HPDE6-E6E7 (cell line): ENCODE measurements around the gene CDH26.

ENCODE experiments used
- DNase-seq: peaks from one replicate; pipeline ENCODE4 v3.0.0; 2011; ENCODE audit warnings: missing footprints; ENCODE audit errors: extremely low spot score

The CDH26 gene

GRCh38 chr20:59985164-59985563 is 26.9 kb downstream of the CDH26 start:
- DNase-seq = no peak

GRCh38 chr20:59985864-59986263 is 27.6 kb downstream of the CDH26 start:
- DNase-seq = no peak

DNA sequence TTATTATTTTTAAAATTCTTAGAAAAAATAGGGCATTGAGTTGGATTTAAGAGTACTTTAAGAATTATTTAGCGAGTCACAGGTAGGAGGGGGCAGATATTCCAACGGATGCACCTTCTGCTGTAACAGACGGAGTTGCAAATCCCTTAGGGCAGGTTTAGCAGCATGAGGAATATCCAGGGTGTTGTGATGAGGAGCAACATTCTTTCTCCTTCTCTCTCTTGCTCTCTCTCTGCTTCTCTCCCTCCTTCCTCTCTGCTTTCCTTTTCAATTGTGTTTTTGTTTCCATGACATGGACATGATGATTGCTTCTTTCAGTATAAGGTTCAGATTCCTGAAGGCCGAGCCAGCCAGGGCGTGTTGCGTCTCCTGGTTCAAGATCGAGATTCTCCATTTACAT is 28.9 kb downstream of the CDH26 start:
- DNase-seq = no peak

DNA sequence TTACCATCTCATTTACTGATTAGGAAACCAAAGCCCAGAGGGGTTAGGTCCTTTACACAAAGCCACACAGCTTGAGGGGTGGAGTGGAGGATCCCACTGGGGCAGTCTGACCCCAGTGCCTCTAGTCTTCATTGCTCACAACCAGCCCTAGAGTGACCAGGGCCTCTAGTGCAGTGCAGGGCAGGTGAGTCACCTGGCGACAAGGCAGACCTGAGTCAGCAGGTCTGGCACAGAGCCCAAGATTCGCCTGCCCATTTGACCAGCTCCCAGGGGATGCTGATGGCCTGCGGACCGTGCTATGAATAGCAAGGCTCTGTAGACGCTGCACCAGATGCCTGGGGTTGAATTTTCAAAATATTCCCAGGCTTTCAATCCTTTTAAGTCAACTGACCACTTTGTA is 29.9 kb downstream of the CDH26 start:
- peak; percentile 99 for DNase-seq

GRCh38 chr20:59992526-59993084 is 34.4 kb downstream of the CDH26 start:
- no peak for DNase-seq

DNA sequence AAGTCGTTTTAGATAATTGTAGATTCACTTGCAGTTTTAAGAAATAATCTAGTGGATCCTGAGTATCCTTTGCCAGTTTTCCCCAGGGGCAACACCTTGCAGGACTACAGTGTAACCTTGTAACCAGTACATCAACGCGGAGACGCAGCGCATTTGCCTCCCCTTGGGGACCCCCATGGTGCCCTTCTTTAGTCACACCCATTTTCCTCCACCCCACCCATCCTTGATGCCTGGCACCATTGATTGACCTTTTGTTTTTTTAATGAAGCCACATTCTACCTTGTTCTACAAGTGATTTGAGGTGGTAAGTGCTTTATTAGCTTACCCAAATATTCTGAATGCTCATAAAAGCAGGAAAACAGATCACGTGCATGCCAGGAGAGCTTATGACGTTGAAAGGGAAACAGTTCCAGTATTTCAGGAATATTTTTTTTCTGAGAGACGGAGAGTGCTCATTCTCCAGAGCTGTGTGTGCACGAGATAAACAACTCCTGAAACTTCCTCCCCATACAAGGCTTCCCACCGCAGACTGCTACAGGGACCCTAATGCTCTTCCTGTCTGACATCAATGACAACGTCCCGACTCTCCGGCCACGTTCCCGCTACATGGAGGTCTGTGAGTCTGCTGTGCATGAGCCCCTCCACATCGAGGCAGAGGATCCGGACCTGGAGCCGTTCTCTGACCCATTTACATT is 35.7 kb downstream of the CDH26 start:
- DNase-seq = no peak

- peak; percentile 97 for DNase-seq
Measured at GRCh38 chr20:59994697-59995122, 36.5 kb downstream of the CDH26 start.

DNA sequence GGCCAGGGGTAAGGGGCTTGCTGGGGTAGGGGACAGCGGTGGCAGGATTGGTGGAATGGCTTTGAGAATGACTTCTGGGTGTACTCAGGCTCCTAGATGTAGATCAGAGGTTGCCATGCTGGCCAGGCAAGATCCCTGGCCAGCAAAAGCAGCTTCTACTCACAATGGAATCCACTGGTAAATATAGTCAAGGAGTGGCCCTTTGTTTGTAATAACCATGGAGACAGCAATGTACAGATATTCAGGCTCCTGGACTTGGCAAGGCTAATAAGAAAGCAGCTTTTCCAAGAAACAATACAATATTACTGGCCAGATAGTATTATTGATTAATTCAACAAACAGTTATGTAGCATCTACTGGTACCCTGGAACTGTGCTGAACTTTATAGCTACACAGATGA is 37.9 kb downstream of the CDH26 start:
- DNase-seq = no peak

DNA sequence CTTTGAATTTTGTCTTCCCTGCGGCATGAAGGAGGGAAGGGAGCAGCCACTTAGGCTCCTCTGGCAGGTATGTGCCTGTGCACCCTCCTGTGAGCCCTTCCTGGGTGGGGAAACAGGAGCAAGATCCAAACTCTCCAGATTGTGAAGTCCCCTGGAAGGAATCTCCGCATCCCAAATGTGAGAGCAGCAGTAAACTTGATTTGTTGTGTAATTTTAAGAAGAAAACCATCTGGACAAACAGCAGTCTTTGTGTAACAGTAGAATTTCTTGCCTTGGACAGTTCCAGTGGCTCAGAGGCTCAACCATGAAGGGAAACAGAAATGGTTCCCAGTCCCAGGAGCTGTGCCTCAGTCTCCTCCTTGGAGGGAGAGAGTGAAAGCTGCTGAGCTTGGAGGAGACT is 39.7 kb downstream of the CDH26 start:
- DNase-seq = no peak

DNA sequence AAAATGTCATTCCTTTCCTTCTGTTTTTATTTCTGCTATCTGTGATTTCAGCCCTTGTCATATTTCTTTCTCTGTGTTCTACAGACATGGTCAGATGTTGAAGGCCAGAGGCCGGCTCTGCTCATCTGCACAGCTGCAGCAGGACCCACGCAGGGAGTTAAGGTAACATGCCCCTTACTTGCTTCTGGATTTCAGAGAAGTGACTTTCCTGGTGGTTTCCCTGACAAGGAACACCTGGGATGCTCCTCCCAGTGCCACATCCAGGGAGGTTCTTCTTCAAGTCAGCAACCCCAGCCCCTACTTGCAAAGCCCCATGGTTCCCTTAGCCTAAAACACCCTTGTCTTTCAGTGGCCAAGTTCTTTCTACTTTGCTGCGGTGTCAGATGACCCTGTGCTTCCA is 41.3 kb downstream of the CDH26 start:
- DNase-seq = no peak

GRCh38 chr20:60000271-60001042 is 42.2 kb downstream of the CDH26 start:
- no peak for DNase-seq

DNA sequence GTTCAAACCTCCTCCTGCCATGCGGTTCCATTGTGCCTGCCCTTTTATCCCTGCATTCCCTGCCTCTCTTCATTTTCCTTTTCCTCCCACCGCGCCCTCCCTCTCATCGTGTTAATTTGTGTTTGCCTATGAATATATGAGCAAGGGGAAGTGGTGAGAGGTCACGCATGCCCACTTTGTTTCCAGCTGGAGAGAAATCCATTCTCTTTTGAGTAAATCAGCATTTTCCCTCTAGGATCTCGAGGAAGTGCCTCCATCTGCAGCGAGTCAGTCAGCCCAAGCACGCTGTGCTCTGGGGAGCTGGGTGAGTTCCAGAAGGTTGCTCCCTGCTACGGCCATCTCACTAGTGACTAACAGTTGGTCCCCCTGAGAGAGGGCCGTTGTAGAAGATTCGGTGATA is 42.9 kb downstream of the CDH26 start:
- no peak for DNase-seq

GRCh38 chr20:60003776-60004175 is 45.6 kb downstream of the CDH26 start:
- no peak for DNase-seq

- no peak for DNase-seq
Measured at GRCh38 chr20:60006261-60006660, 48.0 kb downstream of the CDH26 start.

DNA sequence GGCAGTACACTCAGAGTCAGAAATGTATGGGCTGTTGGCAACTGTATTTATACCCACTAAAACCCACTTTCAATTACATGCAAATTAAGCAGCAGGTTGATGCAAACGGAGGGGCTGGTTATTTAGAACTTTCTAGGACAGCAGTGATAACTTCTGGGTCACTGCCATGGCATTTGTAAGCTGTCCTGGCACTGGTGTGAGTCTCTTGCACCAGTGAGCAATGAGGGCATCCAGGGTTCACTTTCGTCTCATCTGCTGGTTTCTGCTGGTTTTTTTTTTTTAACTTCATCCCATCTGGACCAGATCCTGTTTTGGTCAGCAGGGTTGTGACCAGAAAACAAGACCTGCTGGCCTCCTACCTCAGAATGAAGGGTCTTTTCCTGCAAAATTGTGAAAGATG is 49.2 kb downstream of the CDH26 start:
- DNase-seq = no peak

GRCh38 chr20:60008130-60008808 is 50.0 kb downstream of the CDH26 start:
- no peak for DNase-seq

DNA sequence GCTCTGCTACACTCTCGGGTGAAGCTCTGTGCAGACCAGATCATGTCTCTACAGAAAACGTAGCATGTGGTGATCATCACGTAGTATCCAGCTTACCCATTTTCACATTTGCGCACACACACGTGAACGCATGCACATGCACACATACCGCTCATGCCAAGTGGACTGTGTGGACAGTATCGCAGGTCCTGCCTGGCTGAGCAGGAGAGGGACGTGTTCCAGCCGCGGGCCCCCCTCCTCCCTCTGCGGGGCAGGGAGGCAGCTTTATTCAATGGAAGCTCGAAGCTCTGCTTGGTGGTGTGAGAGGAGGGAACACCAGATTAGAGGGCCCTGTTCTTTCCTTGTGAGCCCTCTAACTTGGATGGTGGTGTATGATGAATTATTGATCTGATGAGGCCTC is 51.1 kb downstream of the CDH26 start:
- DNase-seq = no peak

DNA sequence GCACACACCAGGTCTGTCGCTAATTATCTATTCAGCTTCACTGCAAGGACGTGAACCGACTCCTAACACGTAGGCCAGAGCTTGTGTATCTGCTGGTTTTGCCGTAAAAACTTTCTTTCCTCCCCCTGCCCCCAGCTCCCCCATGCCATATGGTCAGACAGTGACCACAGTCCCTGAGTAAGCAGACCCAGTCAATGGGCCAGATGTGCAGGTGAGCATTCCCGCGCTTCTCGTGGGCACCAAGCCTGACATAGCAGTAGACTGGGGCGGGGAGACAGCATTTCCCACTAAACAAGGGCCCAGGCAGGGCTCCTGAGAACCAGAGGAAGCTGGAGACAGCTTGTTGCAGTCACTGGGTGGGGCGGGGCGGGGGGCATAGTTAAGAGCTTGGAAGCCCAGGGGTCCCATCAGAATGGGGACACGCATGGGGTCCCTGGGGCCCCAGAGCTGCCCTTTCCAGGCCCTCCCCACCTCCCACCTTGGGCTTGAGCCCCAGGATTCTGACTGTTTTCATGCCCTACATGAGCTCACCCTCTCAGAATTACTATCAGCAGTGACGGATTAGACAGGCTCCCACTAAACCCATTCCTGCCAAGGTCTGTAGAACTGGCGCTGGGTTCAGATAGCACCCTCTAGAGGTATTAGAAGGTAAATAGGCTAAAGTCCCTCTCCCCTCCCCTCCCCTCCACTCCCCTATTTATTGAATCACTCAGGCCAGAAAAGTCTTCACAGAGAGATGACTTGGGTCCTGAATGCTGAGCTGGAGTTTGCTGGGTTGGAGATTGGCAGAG is 51.8 kb downstream of the CDH26 start:
- no peak for DNase-seq

GRCh38 chr20:60010689-60011458 is 52.7 kb downstream of the CDH26 start:
- no peak for DNase-seq

DNA sequence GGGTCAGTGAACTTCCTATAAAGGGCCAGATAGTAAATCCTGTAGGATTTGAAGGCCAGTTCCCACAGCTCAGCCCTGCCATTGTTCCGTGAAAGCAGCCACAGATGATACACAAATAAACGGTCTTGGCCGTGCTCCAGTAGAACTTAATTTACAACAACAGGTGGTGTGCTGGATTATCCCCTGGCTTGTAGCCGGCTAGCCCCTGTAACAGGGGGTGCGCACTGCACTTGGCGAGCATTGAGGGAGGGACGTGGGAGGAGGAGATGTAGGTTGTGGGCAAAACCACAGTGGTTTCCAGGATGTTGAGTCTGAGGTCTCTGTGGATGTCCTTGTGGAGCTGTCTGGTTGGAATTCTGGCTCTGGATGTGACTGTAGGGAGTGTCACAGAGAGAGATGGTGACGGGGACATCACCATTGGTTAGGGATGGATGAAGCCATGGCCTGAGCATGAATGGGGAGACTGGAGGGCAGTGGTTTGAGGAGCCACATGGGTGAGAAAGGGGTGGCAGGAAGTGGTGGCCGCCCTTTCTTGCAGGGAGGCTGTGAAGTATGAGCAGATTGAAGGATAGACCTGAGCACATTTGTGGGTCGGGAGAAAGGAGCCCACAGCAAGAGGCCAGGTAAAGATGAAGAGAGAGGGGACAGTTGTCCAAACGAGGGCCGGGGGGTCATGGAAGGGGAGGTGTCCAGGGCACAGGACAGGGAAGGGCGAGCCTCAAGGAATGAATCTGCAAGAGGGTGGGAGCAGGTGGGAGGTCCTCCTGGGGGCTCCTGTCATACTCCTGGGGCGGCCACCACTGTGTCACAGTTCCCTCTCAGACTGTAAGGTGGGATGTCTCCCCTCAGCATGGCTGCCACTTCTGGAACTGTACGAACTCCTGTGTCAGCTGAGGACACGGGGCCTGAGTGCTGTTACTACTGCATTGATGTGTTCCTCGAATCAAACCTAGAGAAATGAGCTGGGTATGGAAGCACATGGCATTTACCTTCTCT is 53.6 kb downstream of the CDH26 start:
- no peak for DNase-seq
